Inflammatory macrophage treated with lipopolysaccharide for 1 hour (primary cell): ENCODE data around the gene KLK12.

ENCODE experiments used
- DNase-seq, 2 donors: peaks; one replicate each; pipeline ENCODE4 v3.0.0-alpha.2; 2020 to 2022

Gene KLK12

GRCh38 chr19:50979758-50980157 lies 55.0 kb downstream of the KLK12 start:
- DNase-seq = no peak
